Hippocampal formation (tissue), 2 donors: Measurements from ENCODE around the gene ZNF491.
"Not testable (repeated sequence)": the region's sequence is repeated elsewhere in the genome, so short reads cannot be mapped to it uniquely, and the experiment has no call there.

ENCODE experiments used
- DNase-seq, 2 donors: peaks; one replicate each; lab custom pipeline; 2025; lab: John Stamatoyannopoulos, UW

ZNF491 gene

DNA sequence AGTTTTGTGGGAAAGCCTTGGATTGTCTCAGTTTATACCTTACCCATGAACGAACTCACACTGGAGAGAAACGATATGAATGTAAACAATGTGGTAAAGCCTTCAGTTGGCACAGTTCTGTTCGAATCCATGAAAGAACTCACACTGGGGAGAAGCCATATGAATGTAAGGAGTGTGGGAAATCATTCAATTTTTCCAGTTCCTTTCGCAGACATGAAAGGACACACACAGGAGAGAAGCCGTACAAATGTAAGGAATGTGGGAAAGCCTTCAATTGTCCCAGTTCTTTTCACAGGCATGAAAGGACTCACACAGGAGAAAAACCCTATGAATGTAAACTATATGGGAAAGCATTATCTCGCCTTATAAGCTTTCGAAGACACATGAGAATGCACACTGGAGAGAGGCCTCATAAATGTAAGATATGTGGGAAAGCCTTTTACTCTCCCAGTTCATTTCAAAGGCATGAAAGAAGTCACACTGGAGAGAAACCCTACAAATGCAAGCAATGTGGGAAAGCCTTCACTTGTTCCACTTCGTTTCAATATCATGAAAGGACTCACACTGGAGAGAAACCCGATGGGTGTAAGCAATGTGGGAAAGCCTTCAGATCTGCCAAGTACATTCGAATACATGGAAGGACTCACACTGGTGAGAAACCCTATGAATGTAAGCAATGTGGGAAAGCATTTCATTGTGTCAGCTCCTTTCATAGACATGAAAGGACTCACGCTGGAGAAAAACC lies 8.2 kb downstream of the ZNF491 start:
- DNase-seq: no peak

DNA sequence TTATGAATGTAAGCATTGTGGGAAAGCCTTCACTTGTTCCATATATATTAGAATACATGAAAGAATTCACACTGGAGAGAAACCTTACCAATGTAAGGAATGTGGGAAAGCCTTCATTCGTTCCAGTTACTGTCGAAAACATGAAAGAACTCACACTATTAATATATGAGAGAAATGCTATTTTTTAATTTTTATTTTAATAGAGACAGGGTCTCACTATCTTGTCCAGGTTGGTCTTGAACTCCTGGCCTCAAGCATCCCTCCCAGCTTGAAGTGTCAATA lies 8.7 kb downstream of the ZNF491 start:
- no peak for DNase-seq

DNA sequence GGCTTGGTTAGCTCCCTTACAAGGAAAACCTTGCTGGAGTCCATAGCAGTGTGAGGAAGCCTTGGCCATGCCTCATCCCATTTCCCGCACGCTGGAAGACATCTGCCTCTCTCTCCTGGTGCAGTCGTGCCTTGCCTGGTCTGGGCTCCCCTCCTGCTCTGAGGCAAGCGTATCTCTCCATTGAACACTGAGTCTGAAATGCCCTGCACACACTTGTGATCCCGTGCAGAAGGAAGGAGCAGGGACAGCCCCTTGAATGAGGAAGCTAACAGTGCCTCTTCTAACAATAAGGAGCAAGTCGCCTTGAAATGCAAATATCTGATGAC lies 15.3 kb downstream of the ZNF491 start:
- DNase-seq: peak in 1 of 2 donors; percentile 27

DNA sequence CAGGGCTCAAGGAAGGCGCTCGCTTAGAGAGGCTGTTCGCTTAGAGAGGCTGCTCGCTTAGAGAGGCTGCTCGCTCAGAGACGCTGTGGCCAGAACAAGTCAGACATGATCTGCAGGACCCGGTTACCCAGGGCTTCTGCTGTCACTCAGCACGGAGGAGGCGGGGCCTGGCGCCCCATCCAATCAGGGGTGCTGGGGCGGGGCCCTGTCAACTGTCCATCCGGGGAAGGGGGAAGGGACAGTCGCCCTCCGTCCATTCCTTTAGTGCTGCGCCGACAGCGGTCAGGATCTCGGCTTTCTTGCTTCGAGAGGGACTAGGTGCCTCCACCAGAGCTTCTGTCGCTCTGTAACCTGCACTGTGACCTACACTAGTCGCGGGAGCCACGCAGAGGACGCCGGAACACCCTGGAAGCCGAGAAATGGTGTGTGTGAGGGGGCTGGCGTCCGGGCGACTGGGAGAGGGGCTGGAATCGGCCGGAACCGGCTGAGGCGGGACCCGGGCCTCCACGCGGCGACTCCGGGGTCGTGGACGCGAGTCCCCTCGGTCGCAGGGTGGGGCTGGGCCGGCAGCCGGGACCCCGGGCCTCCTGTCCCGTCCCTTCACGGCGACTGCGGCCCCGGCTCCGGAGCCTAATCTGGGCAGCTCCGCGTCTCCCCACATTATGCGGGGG lies 15.8 kb downstream of the ZNF491 start, which contains the start of gene ZNF440:
Gene ZNF440 (plus strand): TSS at position 245 of the 671 bp plus-strand sequence. CDS start 175 bp downstream, at position 420.
- peak; percentile 89 to 94 for DNase-seq

DNA sequence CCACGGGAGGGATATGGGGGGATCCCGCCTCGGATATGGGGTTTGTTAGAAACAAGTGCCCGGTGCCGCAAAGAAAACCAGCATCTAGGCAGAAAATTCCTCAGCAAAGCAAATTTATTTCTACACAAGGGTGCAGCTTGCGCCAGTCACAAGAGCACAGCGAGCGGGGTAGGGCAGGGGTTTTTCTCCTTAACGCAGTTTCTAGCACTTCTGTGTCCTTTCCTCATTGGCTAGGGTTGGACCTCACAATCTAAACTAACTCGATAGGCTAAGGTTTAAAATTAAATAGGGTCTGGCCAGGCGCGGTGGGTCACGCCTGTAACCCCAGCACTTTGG lies 16.3 kb downstream of the ZNF491 start:
- no peak for DNase-seq

DNA sequence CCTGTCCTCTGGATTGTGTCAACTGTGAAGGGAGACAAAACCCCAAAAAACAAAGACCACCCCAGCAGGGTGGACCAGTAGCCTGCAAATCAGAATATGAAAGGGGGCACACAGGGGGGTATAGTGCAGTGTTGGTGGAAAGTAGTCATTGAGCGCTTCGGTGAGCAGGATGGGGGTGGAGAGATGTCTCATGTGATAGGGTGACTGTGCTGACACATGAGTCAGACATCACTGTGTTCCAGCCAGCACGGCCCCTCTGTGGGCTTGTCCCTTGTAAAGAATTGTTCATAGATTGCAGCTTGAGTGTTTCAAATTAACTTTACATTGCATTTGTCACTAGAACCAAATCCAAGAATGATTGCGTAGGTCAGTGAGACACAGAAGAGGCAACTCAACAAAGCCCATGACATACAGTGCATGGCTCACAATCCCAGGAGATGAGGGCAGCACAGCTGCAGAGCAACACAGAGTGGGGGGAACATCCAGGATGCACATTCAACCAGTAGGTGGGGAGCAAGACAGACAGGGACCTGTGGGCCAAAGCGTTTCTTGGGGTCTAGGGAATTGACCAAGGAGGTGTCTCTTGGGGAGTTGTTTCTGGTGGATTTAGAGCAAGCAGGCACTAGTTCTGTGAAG lies 23.3 kb downstream of the ZNF491 start:
- DNase-seq: no peak

DNA sequence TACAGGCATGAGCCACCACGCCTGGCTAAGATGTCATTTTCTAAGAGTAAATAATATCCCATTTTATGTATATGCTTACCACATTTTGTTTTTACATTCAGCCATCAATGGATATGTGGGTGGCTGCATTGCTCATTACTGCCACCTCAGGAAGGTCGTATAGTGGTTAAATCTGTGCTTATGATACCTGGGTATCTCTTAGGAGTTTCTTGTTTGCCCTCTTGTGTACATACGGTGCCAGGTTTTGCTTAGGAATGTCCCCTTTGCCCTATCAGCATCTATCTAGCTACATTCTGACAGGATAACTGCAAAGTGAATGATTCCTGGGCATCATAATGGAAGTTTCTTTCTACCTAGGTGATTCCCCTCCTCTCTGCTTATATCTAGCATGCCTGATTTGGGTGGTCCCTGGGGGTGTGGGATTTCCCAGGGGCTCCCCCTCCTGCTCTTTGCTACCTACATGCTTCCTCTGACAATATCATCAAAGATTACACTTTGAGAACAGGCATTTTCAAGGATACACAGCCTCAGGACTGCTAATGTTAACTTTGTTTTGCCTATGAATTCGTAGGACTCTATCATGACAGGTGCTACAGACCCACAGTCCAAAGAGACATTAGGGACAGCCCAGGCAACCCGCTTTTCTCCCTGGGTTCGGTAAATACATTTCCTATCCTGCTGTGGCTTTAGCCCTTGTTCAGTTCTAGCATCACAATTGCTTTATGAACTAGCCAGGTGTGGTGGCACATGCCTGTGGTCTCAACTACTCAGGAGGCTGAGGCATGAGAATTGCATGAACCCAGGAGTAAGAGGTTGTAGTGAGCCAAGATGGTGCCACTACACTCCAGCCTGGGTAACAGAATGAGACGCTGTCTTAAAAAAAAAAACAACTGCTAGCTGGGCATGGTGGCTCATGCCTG lies 30.9 kb downstream of the ZNF491 start:
- not testable (repeated sequence) for DNase-seq

DNA sequence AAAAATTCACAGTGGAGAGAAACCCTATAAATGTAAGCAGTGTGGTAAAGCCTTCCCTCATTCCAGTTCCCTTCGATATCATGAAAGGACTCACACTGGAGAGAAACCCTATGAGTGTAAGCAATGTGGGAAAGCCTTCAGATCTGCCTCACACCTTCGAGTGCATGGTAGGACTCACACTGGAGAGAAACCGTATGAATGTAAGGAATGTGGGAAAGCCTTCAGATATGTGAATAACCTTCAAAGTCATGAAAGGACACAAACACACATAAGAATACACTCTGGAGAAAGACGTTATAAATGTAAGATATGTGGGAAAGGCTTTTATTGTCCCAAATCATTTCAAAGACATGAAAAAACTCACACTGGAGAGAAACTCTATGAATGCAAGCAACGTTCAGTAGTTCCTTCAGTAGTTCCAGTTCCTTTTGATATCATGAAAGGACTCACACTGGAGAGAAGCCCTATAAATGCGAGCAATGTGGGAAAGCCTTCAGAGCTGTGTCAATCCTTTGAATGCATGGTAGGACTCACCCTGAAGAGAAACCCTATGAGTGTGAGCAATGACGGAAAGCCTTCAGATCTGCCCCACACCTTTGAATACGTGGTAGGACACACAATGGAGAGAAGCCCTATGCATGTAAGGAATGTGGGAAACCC lies 34.1 kb downstream of the ZNF491 start:
- no peak for DNase-seq

DNA sequence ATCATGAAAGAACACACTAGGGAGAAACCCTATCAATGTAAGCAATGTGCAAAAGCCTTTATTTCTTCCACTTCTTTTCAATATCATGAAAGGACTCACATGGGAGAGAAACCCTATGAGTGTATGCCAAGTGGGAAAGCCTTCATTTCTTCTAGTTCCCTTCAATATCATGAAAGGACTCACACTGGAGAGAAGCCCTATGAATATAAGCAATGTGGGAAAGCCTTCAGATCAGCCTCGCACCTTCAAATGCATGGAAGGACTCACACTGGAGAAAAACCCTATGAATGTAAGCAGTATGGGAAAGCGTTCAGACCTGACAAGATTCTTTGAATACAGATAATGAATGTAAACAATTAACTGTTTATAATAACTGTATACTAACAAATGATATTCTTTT lies 35.2 kb downstream of the ZNF491 start:
- no peak for DNase-seq

DNA sequence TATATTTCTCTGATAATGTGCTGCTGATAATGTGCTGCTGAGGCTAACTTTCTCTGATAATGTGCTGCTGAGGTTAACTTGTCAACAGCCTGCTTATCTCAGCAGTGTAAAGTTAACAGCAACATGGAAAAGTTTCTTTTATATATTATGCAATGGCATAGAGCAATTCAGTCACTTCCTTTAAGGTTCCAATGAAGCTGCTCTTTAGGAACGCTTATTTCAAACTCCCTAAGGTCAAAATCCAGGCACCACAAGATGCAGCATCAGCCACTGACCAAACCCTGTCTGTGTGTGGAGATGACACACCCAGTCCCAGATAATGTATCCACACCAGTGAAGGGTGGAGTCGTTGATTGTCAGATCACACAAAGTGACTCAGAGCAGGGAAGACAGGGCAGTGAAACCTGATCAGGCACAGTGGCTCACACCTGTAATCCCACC lies 37.3 kb downstream of the ZNF491 start:
- not testable (repeated sequence) for DNase-seq

DNA sequence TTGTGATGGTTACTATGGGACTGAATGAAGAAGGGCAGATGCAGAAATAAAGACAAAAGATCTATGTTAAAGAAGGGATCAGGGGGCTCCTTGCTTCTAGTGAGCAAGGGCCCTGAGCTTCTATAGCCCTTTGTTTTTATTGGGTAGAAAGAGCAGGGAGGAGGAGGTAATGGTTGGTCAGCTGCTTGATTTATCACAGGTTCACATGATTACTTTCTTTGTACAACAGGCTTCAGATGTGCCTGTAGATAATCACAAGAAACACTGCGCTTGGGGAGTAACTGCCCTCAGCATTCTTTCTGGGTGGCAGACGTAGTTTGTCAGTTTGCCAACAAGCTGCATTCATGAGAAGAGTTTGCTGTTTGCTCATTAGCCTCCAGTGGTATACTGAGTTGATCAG lies 45.4 kb downstream of the ZNF491 start:
- no peak for DNase-seq

DNA sequence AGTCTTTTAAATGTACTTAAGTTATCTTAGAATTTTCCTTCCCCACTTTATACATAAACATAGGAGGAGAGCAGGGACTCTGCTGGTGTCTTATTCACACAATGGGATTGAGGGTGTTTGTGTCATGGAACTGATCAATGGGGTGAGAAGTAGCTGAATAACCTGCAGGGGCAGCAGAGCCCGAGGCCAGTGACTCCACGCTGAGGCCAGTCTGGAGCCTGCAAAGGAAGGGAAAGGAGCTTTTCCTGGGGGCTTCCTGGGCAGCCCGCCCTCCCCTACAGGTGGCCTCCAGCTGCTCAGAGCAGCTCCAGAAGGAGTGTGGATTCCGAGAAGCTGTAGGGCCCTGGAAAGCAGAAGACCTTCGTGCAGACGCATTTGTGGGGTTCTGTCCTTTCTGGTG lies 49.3 kb downstream of the ZNF491 start:
- DNase-seq: not testable (repeated sequence)

DNA sequence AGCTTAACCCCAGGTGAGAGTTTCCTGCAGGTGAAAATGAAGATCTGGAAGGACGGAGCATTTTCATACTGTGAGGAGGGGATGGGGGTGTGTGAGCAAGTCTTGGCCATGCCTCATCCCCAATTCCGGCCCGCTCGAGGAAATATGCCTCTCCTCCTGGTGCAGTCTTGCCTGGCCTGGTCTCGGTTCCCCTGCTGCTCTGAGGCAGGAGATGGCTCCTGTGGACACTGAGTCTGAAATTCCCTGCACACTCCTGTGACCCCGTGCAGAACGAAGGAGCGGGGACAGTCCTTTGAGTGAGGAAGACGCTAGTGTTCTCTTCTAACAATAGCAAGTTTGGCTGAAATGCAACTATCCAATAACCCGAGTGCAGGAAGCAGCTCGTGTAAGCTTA lies 49.9 kb downstream of the ZNF491 start:
- no peak for DNase-seq

DNA sequence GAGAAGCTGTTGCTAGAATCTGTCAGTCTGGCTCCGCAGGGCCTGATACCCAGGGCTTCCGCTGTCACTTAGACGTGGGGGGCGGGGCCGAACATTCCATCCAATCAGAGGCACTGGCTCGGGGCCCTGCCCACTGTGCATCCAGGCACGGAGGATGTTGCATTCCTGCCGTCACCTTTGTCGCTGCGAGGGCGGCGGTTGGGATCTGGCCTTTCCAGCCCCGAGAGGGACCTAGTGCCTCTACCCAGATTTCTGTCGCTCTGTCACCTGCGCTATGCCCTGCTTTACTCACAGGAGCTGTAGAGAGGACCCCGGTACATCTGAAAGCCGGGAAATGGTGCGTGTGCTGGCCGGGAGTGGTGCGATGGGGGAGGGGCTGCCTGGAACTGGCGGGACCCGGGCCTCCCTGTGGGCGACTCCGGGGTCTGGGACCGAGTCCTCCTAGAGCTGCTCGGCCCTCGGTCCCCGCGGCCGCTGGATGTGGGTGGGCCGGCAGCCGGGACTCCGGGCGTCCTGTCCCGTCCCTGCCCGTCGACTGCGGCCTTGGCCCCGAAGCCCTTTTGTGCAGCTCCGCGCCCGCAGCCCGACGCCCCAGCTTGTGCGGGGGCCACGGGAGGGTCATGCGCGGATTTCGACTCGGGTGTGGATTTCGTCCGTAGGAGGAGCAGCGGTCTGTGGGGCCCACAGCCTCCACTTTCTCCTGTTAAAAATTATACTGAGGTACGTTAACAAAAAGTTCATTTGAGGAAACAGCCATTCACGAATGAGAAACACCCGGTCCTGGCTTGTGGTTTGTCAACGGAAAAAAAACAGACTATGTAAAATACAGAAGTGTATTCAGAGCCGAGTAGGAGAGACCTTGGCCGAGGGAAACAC lies 50.5 kb downstream of the ZNF491 start, which contains the start of gene ZNF439:
Gene ZNF439 (plus strand): TSS at position 133 of the 876 bp plus-strand sequence. CDS start 142 bp downstream, at position 275.
- DNase-seq: peak; percentile 90 to 91

DNA sequence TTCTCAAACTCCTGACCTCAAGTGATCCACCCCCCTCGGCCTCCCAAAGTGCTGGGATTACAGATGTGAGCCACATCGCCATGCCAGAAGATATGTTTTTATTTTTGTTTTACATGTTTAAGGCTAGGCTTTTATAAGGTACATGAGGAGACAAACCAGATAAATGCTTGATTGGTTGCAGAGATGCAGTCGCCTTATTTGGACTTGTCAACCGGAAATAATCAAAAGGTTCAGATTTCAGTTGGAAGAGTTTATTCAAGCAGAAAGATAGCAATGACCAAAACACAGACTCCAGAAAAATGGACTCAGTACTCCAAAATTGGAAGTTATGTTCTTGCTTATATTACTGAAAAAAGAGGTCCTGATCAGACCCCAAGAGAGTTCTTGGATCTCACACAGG lies 52.0 kb downstream of the ZNF491 start:
- DNase-seq: not testable (repeated sequence)

DNA sequence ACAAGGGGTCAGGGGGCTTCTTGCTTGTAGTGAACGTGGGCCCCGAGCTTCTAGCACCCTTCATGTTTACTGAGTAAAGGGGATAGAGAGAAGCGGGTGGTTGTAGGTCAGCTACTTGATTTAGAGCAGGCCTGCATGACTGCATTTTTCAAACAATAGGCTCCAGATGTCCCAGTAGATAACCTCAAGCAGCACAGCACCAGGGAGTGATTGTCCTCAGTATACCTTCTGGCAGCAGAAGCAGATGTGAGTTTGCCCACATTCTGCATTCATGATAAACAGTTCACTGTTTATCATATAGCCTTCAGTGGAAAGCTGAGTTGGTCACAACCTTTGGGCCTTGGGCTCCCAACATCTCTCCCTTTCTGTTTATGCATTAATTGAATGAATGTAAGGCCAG lies 55.0 kb downstream of the ZNF491 start:
- no peak for DNase-seq

DNA sequence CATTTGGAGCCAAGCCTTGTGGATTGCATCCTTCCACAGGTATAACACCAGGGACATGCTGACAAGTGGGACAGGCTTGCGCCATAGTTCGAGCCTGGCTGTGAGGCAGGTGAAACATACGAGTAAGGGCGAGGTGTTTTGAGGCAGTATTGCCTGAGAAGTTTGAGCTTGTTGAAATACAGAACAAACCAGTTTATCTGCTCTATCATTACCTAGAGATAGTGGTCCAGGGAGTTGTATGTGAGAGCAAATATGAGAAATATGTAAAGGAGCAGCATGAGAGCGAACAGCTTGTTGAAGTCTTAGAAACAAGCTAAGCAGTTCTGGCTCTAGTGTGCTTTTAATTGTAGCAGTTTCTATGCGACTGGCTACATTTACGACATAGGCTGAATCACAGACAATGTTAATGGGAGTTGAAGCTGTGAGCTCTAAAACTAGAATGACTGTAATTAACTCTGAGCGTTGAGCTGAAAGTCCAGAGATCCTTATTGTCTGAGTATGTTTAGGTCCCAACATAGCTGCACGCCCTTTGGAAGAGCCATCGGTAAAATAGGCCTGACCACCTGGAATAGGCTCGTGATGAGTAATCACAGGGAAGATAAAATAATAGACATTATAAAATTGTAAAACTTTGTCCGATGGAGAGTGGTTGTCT lies 58.4 kb downstream of the ZNF491 start:
- no peak for DNase-seq
